ENCODE results near the gene NRGN.

NRGN gene

GRCh38 chr11:124791626-124792341, 52.0 kb downstream of the NRGN start:
- DNase-seq, result no peak

GRCh38 chr11:124793466-124794278, 53.9 kb downstream of the NRGN start:
- DNase-seq, result peak; percentile 56

GRCh38 chr11:124796312-124796711, 56.6 kb downstream of the NRGN start:
- no peak for DNase-seq
